HFFc6 (cell line): ENCODE measurements around the gene C16orf82. TPM values are rescaled to one million over a fixed set of nuclear protein-coding genes. Genes with fewer than 3 reads are reported as not detected.
A peak's percentile ranks its signal among the peaks of the same experiment; 100 is the strongest.

Source experiments
- DNase-seq: peaks from one replicate; pipeline ENCODE4 v3.0.0-alpha.2; 2018
- H3K27ac Mint-ChIP-seq: 2 replicates; pipeline ENCODE4 v1.8.0; 2020; ENCODE audit warnings: mild to moderate bottlenecking, mixed read lengths
- H3K27me3 Mint-ChIP-seq: 2 replicates; pipeline ENCODE4 v1.8.0; 2021; ENCODE audit warnings: mild to moderate bottlenecking, moderate library complexity, mixed read lengths; ENCODE audit not compliant: insufficient read depth
- H3K36me3 Mint-ChIP-seq: 2 replicates; pipeline ENCODE4 v1.8.0; 2021; ENCODE audit warnings: low read depth, mixed read lengths
- H3K4me1 Mint-ChIP-seq: 2 replicates; pipeline ENCODE4 v1.8.0; 2020; ENCODE audit warnings: low read depth, mixed read lengths
- H3K4me3 Mint-ChIP-seq: 2 replicates; pipeline ENCODE4 v1.8.0; 2020; ENCODE audit warnings: mild to moderate bottlenecking, moderate library complexity, mixed read lengths
- H3K9me3 Mint-ChIP-seq: 2 replicates; pipeline ENCODE4 v1.8.0; 2020; ENCODE audit warnings: mild to moderate bottlenecking, mixed read lengths
- total RNA-seq, 6 experiments: library from RNA; stranded (reverse); fragmentation: NEBNext Ultra II Directional; extraction: Animal tissue kit (Norgen Biotek cat#: 25700); gene quantifications; 2 replicates in 1 of 6; 3 replicates in 5 of 6; pipeline ENCODE4 v1.2.3, GENCODE V29; 2021
- TF ChIP-seq, protein P1 (sequence below): fragments of 200-600 bp; sonication (generic); IDR thresholded peaks from 2 replicates; pipeline ENCODE4 v1.5.0; 2021; ENCODE audit warnings: antibody characterized with exemption, mild to moderate bottlenecking

The C16orf82 gene
- total RNA-seq, 6 experiments from 2014 or later, result not detected

GRCh38 chr16:27048316-27048715, 18.4 kb upstream of the C16orf82 start:
- Mint-ChIP-seq H3K27ac (no peak overlapping the region), H3K9me3 (no peaks in the 10 kb centered on the region), H3K36me3 (no peaks in the 10 kb centered on the region), H3K4me1 (no peaks in the 10 kb centered on the region), H3K4me3 (no peak overlapping the region), H3K27me3 (no peaks in the 10 kb centered on the region; the same call in 1 of the 2 replicates)
- no peak for DNase-seq
- TF ChIP-seq, protein P1, sequence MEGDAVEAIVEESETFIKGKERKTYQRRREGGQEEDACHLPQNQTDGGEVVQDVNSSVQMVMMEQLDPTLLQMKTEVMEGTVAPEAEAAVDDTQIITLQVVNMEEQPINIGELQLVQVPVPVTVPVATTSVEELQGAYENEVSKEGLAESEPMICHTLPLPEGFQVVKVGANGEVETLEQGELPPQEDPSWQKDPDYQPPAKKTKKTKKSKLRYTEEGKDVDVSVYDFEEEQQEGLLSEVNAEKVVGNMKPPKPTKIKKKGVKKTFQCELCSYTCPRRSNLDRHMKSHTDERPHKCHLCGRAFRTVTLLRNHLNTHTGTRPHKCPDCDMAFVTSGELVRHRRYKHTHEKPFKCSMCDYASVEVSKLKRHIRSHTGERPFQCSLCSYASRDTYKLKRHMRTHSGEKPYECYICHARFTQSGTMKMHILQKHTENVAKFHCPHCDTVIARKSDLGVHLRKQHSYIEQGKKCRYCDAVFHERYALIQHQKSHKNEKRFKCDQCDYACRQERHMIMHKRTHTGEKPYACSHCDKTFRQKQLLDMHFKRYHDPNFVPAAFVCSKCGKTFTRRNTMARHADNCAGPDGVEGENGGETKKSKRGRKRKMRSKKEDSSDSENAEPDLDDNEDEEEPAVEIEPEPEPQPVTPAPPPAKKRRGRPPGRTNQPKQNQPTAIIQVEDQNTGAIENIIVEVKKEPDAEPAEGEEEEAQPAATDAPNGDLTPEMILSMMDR, result no peak

- no peaks in the 10 kb centered on the region for H3K36me3 Mint-ChIP-seq
- no peaks in the 10 kb centered on the region; the same call in 1 of the 2 replicates for H3K27me3 Mint-ChIP-seq
- no peak overlapping the region for H3K27ac Mint-ChIP-seq
- TF ChIP-seq, protein P1, result no peak
- no peaks in the 10 kb centered on the region for H3K9me3 Mint-ChIP-seq
- H3K4me3 Mint-ChIP-seq, result no peak overlapping the region
- H3K4me1 Mint-ChIP-seq, result no peaks in the 10 kb centered on the region
- DNase-seq, result no peak
Observed at GRCh38 chr16:27049117-27049516, 17.6 kb upstream of the C16orf82 start.

DNA sequence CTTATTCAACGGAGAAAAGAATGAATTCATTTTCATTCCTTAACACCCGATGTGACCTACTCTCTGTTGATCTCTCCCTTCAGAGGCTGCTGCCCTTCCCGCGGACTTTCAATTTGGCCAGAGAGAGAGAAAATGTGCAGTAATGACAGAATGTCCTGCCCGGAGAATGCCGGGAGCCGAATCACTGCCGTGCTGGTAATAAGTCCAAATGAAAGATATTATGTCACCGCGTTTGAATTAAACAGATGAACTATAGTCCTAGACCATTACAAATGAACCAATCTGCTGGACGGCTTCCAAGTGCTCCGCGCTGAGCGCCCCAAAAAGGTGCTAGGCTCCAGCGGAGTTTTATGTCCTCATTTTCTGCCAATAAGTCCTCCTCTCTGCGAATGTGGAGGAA, 14.7 kb upstream of the C16orf82 start:
- Mint-ChIP-seq H3K4me3 (peak overlapping the region; percentile 15; the same call in 1 of the 2 replicates), H3K27me3 (no peaks in the 10 kb centered on the region; the same call in none of the 2 replicates), H3K4me1 (no peaks in the 10 kb centered on the region), H3K9me3 (no peaks in the 10 kb centered on the region), H3K27ac (no peak overlapping the region), H3K36me3 (no peaks in the 10 kb centered on the region)
- DNase-seq, result no peak
- TF ChIP-seq, protein P1, result no peak

DNA sequence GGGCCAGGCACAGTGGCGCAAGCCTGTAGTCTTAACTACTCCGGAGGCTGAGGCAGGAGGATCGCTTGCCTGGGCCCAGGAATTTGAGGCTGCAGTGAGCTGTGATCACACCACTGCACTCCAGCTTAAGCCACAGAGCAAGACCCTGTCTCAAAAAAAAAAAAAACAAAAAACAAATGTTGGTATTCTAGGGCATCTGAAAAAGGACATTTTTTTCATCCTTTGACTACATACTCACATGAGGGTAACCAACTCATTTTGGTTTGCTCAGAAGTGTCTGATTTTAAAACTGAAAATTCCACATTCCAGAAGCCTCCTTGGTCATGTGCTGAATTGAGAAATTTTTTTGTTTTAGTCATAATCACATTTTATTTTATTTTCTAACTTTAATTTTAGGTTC, 12.7 kb upstream of the C16orf82 start:
- Mint-ChIP-seq H3K4me3 (no peak overlapping the region), H3K9me3 (no peaks in the 10 kb centered on the region), H3K4me1 (no peaks in the 10 kb centered on the region), H3K27ac (no peak overlapping the region), H3K27me3 (no peaks in the 10 kb centered on the region; the same call in none of the 2 replicates), H3K36me3 (no peaks in the 10 kb centered on the region)
- TF ChIP-seq, protein P1, result no peak
- DNase-seq, result no peak

GRCh38 chr16:27058299-27058698, 8.4 kb upstream of the C16orf82 start:
- DNase-seq, result no peak
- H3K27ac Mint-ChIP-seq, result no peak overlapping the region
- TF ChIP-seq, protein P1, result no peak
- no peak overlapping the region for H3K4me3 Mint-ChIP-seq
- no peaks in the 10 kb centered on the region for H3K4me1 Mint-ChIP-seq
- peaks cover 5% of the 10 kb centered on the region for H3K27me3 Mint-ChIP-seq
- no peaks in the 10 kb centered on the region for H3K9me3 Mint-ChIP-seq
- H3K36me3 Mint-ChIP-seq, result no peaks in the 10 kb centered on the region

DNA sequence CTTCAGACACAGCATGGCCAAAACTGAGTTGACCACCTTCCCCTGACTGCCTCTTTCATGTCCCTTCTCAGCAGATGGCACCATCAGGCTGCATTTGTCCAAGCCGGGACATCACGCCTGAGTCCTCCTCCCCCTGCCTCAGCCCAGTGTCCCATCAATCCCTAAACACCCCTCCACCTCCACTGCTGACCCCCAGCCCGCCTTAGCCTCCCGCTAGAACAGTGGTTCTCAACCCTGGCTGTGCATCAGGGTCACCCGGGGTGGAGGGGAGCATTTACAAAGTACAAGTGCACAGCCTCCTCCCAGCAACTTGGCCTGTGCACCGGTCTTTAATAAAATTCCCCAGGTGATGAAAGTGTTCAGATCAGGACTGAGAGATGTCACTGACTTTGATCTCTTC, 4.0 kb downstream of the C16orf82 start:
- H3K27ac Mint-ChIP-seq, result no peak overlapping the region
- peaks cover 37% of the 10 kb centered on the region for H3K27me3 Mint-ChIP-seq
- no peak for DNase-seq

More for the DNA sequence above, 4.0 kb downstream of the C16orf82 start:
- Mint-ChIP-seq H3K4me3 (no peak overlapping the region), H3K4me1 (no peaks in the 10 kb centered on the region), H3K9me3 (no peaks in the 10 kb centered on the region), H3K36me3 (no peaks in the 10 kb centered on the region)
- TF ChIP-seq, protein P1, result no peak
